ENCODE data around the gene PTCRA. TPM values are rescaled to one million over a fixed set of nuclear protein-coding genes. Genes with fewer than 3 reads are reported as not detected.
A peak's percentile ranks its signal among the peaks of the same experiment; 100 is the strongest.

The PTCRA gene
- total and polyA plus RNA-seq, 2 experiments from 2014 or later: not detected

GRCh38 chr6:42907336-42907735 lies 8.5 kb upstream of the PTCRA start:
- no peak for TF ChIP-seq EZH2 (IDR thresholded peaks at IDR 0.05; ENCODE audit: insufficient read depth, poor library complexity, severe bottlenecking)
- no peak for TF ChIP-seq EZH2phosphoT487 (IDR thresholded peaks at IDR 0.05; ENCODE audit: insufficient read depth, low read depth)
- no peak overlapping the region for H3K27ac ChIP-seq
- no peaks in the 10 kb centered on the region for H3K9me2 ChIP-seq (ENCODE audit: insufficient read depth)
- in situ Hi-C loops (cut with MboI): loop anchor here (10.0 kb wide), 1 partner anchor 237 kb away; no protein-coding TSS in a partner anchor
- H3K4me1 ChIP-seq (ENCODE audit: insufficient read depth): no peaks in the 10 kb centered on the region
- 52 to 57% methylated on average over 5 of the region's 5 CpGs for WGBS, 2 experiments (ENCODE audit: low coverage in 1 of 2, low lambda C conversion rate in 2 of 2, missing lambda C conversion rate in 2 of 2)
- H3K4me2 ChIP-seq (ENCODE audit: unreplicated experiment): no peak overlapping the region
- DNase-seq: no peak
- no peaks in the 10 kb centered on the region for H3F3A ChIP-seq (ENCODE audit: insufficient read depth)
- H2AFZ ChIP-seq: no peak overlapping the region
- no peaks in the 10 kb centered on the region for H3K36me3 ChIP-seq (ENCODE audit: low read depth)
- H3K79me2 ChIP-seq (ENCODE audit: insufficient read depth): no peaks in the 10 kb centered on the region
- H3K9ac ChIP-seq: no peak overlapping the region
- no peak overlapping the region for H3K4me3 ChIP-seq
- no peaks in the 10 kb centered on the region for H3K27me3 ChIP-seq (replicated peaks; ENCODE audit: insufficient read depth)
- no peaks in the 10 kb centered on the region for H3K9me3 ChIP-seq (ENCODE audit: low read depth)
- no peaks in the 10 kb centered on the region for H4K20me1 ChIP-seq (ENCODE audit: insufficient read depth)

- H3K79me2 ChIP-seq (ENCODE audit: insufficient read depth): no peaks in the 10 kb centered on the region
- H3K9me2 ChIP-seq (ENCODE audit: insufficient read depth): no peaks in the 10 kb centered on the region
- WGBS, 2 experiments (ENCODE audit: low coverage in 1 of 2, low lambda C conversion rate in 2 of 2, missing lambda C conversion rate in 2 of 2): 81 to 86% methylated on average over 10 of the region's 10 CpGs
- no peaks in the 10 kb centered on the region for H3K27me3 ChIP-seq (replicated peaks; ENCODE audit: insufficient read depth)
- TF ChIP-seq EZH2phosphoT487 (IDR thresholded peaks at IDR 0.05; ENCODE audit: insufficient read depth, low read depth) (no peak), EZH2 (IDR thresholded peaks at IDR 0.05; ENCODE audit: insufficient read depth, poor library complexity, severe bottlenecking) (no peak)
- no peak overlapping the region for H3K27ac ChIP-seq
- DNase-seq: no peak
- H3K4me2 ChIP-seq (ENCODE audit: unreplicated experiment): no peak overlapping the region
- in situ Hi-C loops (cut with MboI): loop anchor here (10.0 kb wide), 1 partner anchor 235 kb away; no protein-coding TSS in a partner anchor
- H3K36me3 ChIP-seq (ENCODE audit: low read depth): no peaks in the 10 kb centered on the region
- no peak overlapping the region for H2AFZ ChIP-seq
- H3F3A ChIP-seq (ENCODE audit: insufficient read depth): no peaks in the 10 kb centered on the region
- no peaks in the 10 kb centered on the region for H3K4me1 ChIP-seq (ENCODE audit: insufficient read depth)
- no peak overlapping the region for H3K9ac ChIP-seq
- H3K4me3 ChIP-seq: no peak overlapping the region
- H4K20me1 ChIP-seq (ENCODE audit: insufficient read depth): no peaks in the 10 kb centered on the region
- no peaks in the 10 kb centered on the region for H3K9me3 ChIP-seq (ENCODE audit: low read depth)
Measured at GRCh38 chr6:42909835-42910234, 6.0 kb upstream of the PTCRA start.

- WGBS, 2 experiments (ENCODE audit: low coverage in 1 of 2, low lambda C conversion rate in 2 of 2, missing lambda C conversion rate in 2 of 2): 10 to 13% methylated on average over 44 to 48 of the region's 49 CpGs
- peak overlapping the region; percentile 14 for H3K4me2 ChIP-seq (ENCODE audit: unreplicated experiment)
- DNase-seq: peak; percentile 21
- no peaks in the 10 kb centered on the region for H4K20me1 ChIP-seq (ENCODE audit: insufficient read depth)
- H3K79me2 ChIP-seq (ENCODE audit: insufficient read depth): no peaks in the 10 kb centered on the region
- H3K36me3 ChIP-seq (ENCODE audit: low read depth): no peaks in the 10 kb centered on the region
- peak overlapping the region; percentile 31 for H3K4me3 ChIP-seq
- H3K4me1 ChIP-seq (ENCODE audit: insufficient read depth): no peaks in the 10 kb centered on the region
- no peak overlapping the region for H3K27ac ChIP-seq
- H3K9me2 ChIP-seq (ENCODE audit: insufficient read depth): no peaks in the 10 kb centered on the region
- no peaks in the 10 kb centered on the region for H3F3A ChIP-seq (ENCODE audit: insufficient read depth)
- TF ChIP-seq EZH2 (IDR thresholded peaks at IDR 0.05; ENCODE audit: insufficient read depth, poor library complexity, severe bottlenecking) (no peak), EZH2phosphoT487 (IDR thresholded peaks at IDR 0.05; ENCODE audit: insufficient read depth, low read depth) (no peak)
- in situ Hi-C loops (cut with MboI): no loop called here
- H2AFZ ChIP-seq: peak overlapping the region; percentile 67
- no peaks in the 10 kb centered on the region for H3K9me3 ChIP-seq (ENCODE audit: low read depth)
- no peaks in the 10 kb centered on the region for H3K27me3 ChIP-seq (replicated peaks; ENCODE audit: insufficient read depth)
- H3K9ac ChIP-seq: no peak overlapping the region
Measured at GRCh38 chr6:42911171-42912021, 4.5 kb upstream of the PTCRA start.

GRCh38 chr6:42914546-42914945 lies 1.3 kb upstream of the PTCRA start:
- H3K9me3 ChIP-seq (ENCODE audit: low read depth): no peaks in the 10 kb centered on the region
- no peaks in the 10 kb centered on the region for H3K36me3 ChIP-seq (ENCODE audit: low read depth)
- no peak overlapping the region for H3K9ac ChIP-seq
- no peaks in the 10 kb centered on the region for H3K4me1 ChIP-seq (ENCODE audit: insufficient read depth)
- H3K27ac ChIP-seq: no peak overlapping the region
- no peak for TF ChIP-seq EZH2phosphoT487 (IDR thresholded peaks at IDR 0.05; ENCODE audit: insufficient read depth, low read depth)
- no peak for TF ChIP-seq EZH2 (IDR thresholded peaks at IDR 0.05; ENCODE audit: insufficient read depth, poor library complexity, severe bottlenecking)
- no peaks in the 10 kb centered on the region for H4K20me1 ChIP-seq (ENCODE audit: insufficient read depth)
- H3K27me3 ChIP-seq (replicated peaks; ENCODE audit: insufficient read depth): no peaks in the 10 kb centered on the region
- no peak overlapping the region for H3K4me3 ChIP-seq
- H3K9me2 ChIP-seq (ENCODE audit: insufficient read depth): no peaks in the 10 kb centered on the region
- H3K4me2 ChIP-seq (ENCODE audit: unreplicated experiment): no peak overlapping the region
- no peaks in the 10 kb centered on the region for H3K79me2 ChIP-seq (ENCODE audit: insufficient read depth)
- in situ Hi-C loops (cut with MboI): no loop called here
- peak; percentile 33 for DNase-seq
- no peaks in the 10 kb centered on the region for H3F3A ChIP-seq (ENCODE audit: insufficient read depth)
- 34 to 35% methylated on average over 4 of the region's 4 CpGs for whole genome bisulfite sequencing, 2 experiments (ENCODE audit: low coverage in 1 of 2, low lambda C conversion rate in 2 of 2, missing lambda C conversion rate in 2 of 2)
- H2AFZ ChIP-seq: no peak overlapping the region

Data from GM23248 (cell line).